K562 (cell line): ENCODE results near the gene PIGQ. TPM values are rescaled to one million over a fixed set of nuclear protein-coding genes. Genes with fewer than 3 reads are reported as not detected.

Experiments used
- BRF1 ChIP-seq: IDR thresholded peaks from 3 replicates; pipeline ENCODE4 v1.6.1; 2011; ENCODE audit warnings: borderline replicate concordance, mild to moderate bottlenecking; ENCODE audit not compliant: insufficient read length; ENCODE audit errors: extremely low read depth
- CBFA2T2 ChIP-seq: fragments of 450-650 bp; conservative IDR thresholded peaks from 2 replicates; pipeline ENCODE4 v1.6.1; 2017; ENCODE audit warnings: mild to moderate bottlenecking
- CBFA2T3 ChIP-seq: fragments of 450-650 bp; IDR thresholded peaks from 2 replicates; pipeline ENCODE4 v1.6.1; 2017
- ETV1 ChIP-seq: fragments of 450-650 bp; conservative IDR thresholded peaks from 2 replicates; pipeline ENCODE4 v1.6.1; 2016; ENCODE audit warnings: missing genetic modification characterization, control low read depth, low read depth, missing compliant biosample characterization
- HMGN3 ChIP-seq: IDR thresholded peaks from 2 replicates; pipeline ENCODE4 v1.6.1; 2011; ENCODE audit warnings: borderline replicate concordance, low read depth, mild to moderate bottlenecking, mixed read lengths, low read length; ENCODE audit not compliant: insufficient read length; ENCODE audit errors: extremely low read depth
- HNRNPUL1 ChIP-seq: fragments of 200-400 bp; formaldehyde crosslinking; IDR thresholded peaks from 2 replicates; pipeline ENCODE4 v1.6.1; 2017; ENCODE audit warnings: low read length
- KLF16 ChIP-seq: IDR thresholded peaks from 2 replicates; pipeline ENCODE4 v1.6.1; 2016; ENCODE audit warnings: antibody characterized with exemption
- NCOA4 ChIP-seq: fragments of 450-650 bp; IDR thresholded peaks from 2 replicates; pipeline ENCODE4 v1.6.1; 2018; ENCODE audit warnings: mild to moderate bottlenecking; ENCODE audit not compliant: partially characterized antibody
- PCBP2 ChIP-seq: fragments of 200-400 bp; formaldehyde crosslinking; IDR thresholded peaks from 2 replicates; pipeline ENCODE4 v1.6.1; 2018; ENCODE audit warnings: low read length, low read depth, mild to moderate bottlenecking, moderate library complexity; ENCODE audit not compliant: poor library complexity, severe bottlenecking
- POLR2AphosphoS5 ChIP-seq: IDR thresholded peaks from 2 replicates; pipeline ENCODE4 v1.6.1; 2011; ENCODE audit warnings: mild to moderate bottlenecking, low read depth, low read length, moderate library complexity; ENCODE audit not compliant: control insufficient read depth, insufficient read depth
- POLR2H ChIP-seq: IDR thresholded peaks from 2 replicates; pipeline ENCODE4 v1.6.1; 2016; ENCODE audit warnings: missing genetic modification characterization, low read depth, mild to moderate bottlenecking, control low read depth, missing compliant biosample characterization, moderate library complexity
- POU5F1 ChIP-seq: fragments of 150-350 bp; IDR thresholded peaks from 2 replicates; pipeline ENCODE4 v1.6.1; 2014; ENCODE audit warnings: borderline replicate concordance, low read length, low read depth, mild to moderate bottlenecking; ENCODE audit not compliant: partially characterized antibody
- PTBP1 ChIP-seq: fragments of 200-400 bp; formaldehyde crosslinking; IDR thresholded peaks from 2 replicates; pipeline ENCODE4 v1.6.1; 2017; ENCODE audit warnings: low read depth, low read length
- TEAD4 ChIP-seq, 2 experiments: sonication (generic) in 1 of 2; formaldehyde crosslinking in 1 of 2; IDR thresholded peaks; 2 replicates each; pipeline versions ENCODE4 v1.6.1 to v1.8.0; 2012 to 2022; ENCODE audit warnings: borderline replicate concordance in 1 of 2, inconsistent platforms in 1 of 2, low read length in 1 of 2, mild to moderate bottlenecking in 1 of 2, missing genetic modification reagents in 1 of 2
- ZBTB7A ChIP-seq: IDR thresholded peaks from 2 replicates; pipeline ENCODE4 v1.6.1; 2011; ENCODE audit warnings: low read depth, mild to moderate bottlenecking, low read length, moderate library complexity, borderline replicate concordance; ENCODE audit not compliant: control insufficient read depth
- ZFX ChIP-seq: sonication (generic); formaldehyde crosslinking; IDR thresholded peaks from 2 replicates; pipeline ENCODE4 v1.8.0; 2022; ENCODE audit warnings: mild to moderate bottlenecking, missing genetic modification reagents, moderate library complexity
- ZNF76 ChIP-seq: fragments of 250-450 bp; sonication (Bioruptor Pico); IDR thresholded peaks from 2 replicates; pipeline ENCODE4 v1.4.0; 2020; ENCODE audit warnings: mild to moderate bottlenecking, moderate library complexity, borderline replicate concordance
- ZNF764 ChIP-seq: fragments of 250-450 bp; sonication (Bioruptor Pico); IDR thresholded peaks from 2 replicates; pipeline ENCODE4 v1.4.0; 2020; ENCODE audit warnings: low read depth, mild to moderate bottlenecking, moderate library complexity
- ZNF785 ChIP-seq: fragments of 250-450 bp; sonication (Bioruptor Pico); IDR thresholded peaks from 2 replicates; pipeline ENCODE4 v1.4.0; 2020; ENCODE audit warnings: mild to moderate bottlenecking
- polyA plus RNA-seq, 8 experiments: library from polyadenylated mRNA; depleted of rRNA in 4 of 8; stranded (reverse) in 5 of 8; unstranded in 3 of 8; fragments of >200 nt; fragmentation: Nextera tagmentation in 2 of 8; fragmentation: Illumina TruSeq in 1 of 8; extraction: Ambion mirVana in 2 of 8; extraction: Trizol in 1 of 8; gene quantifications; 2 replicates each; pipeline versions ENCODE4 v1.2.1 to v1.2.3, GENCODE V29; 2011 to 2014; ENCODE audit warnings: inconsistent platforms in 1 of 8, missing spikeins in 1 of 8
- total RNA-seq, 7 experiments: library from RNA; depleted of rRNA in 6 of 7; stranded (reverse); fragments of >200 nt in 6 of 7; fragmentation: Illumina TruSeq in 2 of 7; extraction: Trizol in 2 of 7; gene quantifications; 2 replicates each; pipeline versions ENCODE4 v1.2.1 to v1.2.3, GENCODE V29; 2011 to 2021; ENCODE audit warnings: low replicate concordance in 1 of 7
- TF ChIP-seq, protein P1 (sequence below): sonication (generic); formaldehyde crosslinking; IDR thresholded peaks from 2 replicates; pipeline ENCODE4 v1.8.0; 2023; ENCODE audit warnings: mild to moderate bottlenecking, missing genetic modification reagents
- TF ChIP-seq, protein P2 (sequence below): fragments of 250-450 bp; sonication (Bioruptor Pico); IDR thresholded peaks from 2 replicates; pipeline ENCODE4 v1.8.0; 2021; ENCODE audit warnings: moderate library complexity, mild to moderate bottlenecking, inconsistent platforms

The PIGQ gene
- total and polyA plus RNA-seq, 9 of the 15 experiments (the other 6 are each of a cell fraction or from before 2014, with no cell fraction given), result 0.20 to 49.6 (median 11.7) TPM

DNA sequence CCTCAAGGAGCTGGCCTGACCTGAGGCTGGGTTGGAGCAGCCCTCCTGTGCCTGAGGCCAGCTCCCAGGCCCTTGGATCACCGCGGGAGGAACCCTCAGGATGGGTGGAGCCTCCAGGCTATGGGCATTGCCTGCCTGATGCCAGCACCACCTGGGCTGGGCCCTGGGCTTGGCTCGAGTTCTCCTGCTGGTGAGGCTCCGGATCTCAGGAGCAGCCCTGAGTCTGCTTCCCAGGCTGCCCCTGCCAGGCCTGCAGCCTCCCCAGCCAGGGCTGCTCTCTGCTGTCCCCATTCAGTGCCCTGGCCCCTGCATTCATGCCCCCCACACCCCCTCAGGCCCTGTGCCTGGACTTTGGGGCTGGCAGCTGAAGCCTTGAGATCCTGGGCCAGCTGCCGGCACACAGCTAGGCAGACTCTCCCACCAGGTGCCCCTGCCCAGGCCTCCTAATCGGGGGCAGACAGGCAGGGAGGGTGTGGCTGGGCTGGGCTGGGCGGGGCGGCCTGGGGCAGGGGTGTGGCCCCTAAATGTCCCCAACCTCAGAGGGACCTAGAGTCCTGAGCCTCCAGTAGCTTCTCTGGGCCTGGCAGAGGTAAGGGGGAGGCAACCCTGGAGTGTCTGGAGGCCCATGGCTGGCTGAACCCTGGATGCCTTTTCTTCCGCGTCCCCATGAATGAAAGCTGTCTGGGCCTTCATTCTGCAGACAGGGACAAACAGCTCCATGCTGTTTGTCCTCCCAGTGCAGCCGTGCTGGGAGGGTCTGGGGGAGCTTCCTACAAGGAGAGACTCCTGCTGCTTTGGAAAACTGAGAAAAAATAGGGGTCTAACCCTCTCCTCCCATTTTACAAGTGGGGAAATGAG lies 1.1 kb upstream of the PIGQ start (continued):
- no peak for TF ChIP-seq BRF1
- no peak for TF ChIP-seq ZNF785 (CRISPR knock-in tag)
- TF ChIP-seq POU5F1, result no peak
- TF ChIP-seq HMGN3, result peak; percentile 59
- TF ChIP-seq NCOA4, result no peak
- TF ChIP-seq ZBTB7A, result 0 out of 2 replicates have a peak, but pooled peaks have one; percentile 7
- TF ChIP-seq ZNF76 (CRISPR knock-in tag), result no peak
- TF ChIP-seq ETV1 (tag), result no peak
- peak; percentile 29; the same call in 1 of the 2 replicates for TF ChIP-seq ZFX (CRISPR knock-in tag)
- TF ChIP-seq, protein P1, sequence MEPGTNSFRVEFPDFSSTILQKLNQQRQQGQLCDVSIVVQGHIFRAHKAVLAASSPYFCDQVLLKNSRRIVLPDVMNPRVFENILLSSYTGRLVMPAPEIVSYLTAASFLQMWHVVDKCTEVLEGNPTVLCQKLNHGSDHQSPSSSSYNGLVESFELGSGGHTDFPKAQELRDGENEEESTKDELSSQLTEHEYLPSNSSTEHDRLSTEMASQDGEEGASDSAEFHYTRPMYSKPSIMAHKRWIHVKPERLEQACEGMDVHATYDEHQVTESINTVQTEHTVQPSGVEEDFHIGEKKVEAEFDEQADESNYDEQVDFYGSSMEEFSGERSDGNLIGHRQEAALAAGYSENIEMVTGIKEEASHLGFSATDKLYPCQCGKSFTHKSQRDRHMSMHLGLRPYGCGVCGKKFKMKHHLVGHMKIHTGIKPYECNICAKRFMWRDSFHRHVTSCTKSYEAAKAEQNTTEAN, result no peak
- no peak for TF ChIP-seq PCBP2
- no peak for TF ChIP-seq HNRNPUL1
- TF ChIP-seq, protein P2, sequence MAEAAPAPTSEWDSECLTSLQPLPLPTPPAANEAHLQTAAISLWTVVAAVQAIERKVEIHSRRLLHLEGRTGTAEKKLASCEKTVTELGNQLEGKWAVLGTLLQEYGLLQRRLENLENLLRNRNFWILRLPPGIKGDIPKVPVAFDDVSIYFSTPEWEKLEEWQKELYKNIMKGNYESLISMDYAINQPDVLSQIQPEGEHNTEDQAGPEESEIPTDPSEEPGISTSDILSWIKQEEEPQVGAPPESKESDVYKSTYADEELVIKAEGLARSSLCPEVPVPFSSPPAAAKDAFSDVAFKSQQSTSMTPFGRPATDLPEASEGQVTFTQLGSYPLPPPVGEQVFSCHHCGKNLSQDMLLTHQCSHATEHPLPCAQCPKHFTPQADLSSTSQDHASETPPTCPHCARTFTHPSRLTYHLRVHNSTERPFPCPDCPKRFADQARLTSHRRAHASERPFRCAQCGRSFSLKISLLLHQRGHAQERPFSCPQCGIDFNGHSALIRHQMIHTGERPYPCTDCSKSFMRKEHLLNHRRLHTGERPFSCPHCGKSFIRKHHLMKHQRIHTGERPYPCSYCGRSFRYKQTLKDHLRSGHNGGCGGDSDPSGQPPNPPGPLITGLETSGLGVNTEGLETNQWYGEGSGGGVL (CRISPR knock-in tag), result no peak
- TF ChIP-seq POLR2AphosphoS5, result 0 out of 2 replicates have a peak, but pooled peaks have one; percentile 12
- 0 out of 2 replicates have a peak, but pooled peaks have one; percentile 9 for TF ChIP-seq KLF16
- no peak for TF ChIP-seq POLR2H (tag)
- peak; percentile 48 for TF ChIP-seq CBFA2T2
- peak; percentile 71 for TF ChIP-seq CBFA2T3
- no peak for TF ChIP-seq ZNF764 (CRISPR knock-in tag)
- TF ChIP-seq PTBP1, result no peak
- peak; percentile 29; the same call in 1 of the 2 replicates for TF ChIP-seq TEAD4 (IDR thresholded peaks at IDR 0.05; ENCODE audit: low read length)
- no peak for TF ChIP-seq TEAD4 (CRISPR knock-in tag; IDR thresholded peaks at IDR 0.05; ENCODE audit: borderline replicate concordance)
